Iris pigment epithelial cell (primary cell): ENCODE measurements around the gene HTR2B.
"Not testable (repeated sequence)": the region's sequence is repeated elsewhere in the genome, so short reads cannot be mapped to it uniquely, and the experiment has no call there.

Experiments
- DNase-seq: peaks from one replicate; pipeline ENCODE4 v3.0.0-alpha.2; 2011; ENCODE audit warnings: low read depth

Gene HTR2B

GRCh38 chr2:231124838-231125568, at the start of gene HTR2B:
Gene HTR2B (minus strand): TSS chr2:231125042. CDS start chr2:231123764, 1,278 bp downstream.
- DNase-seq, result peak; percentile 55

GRCh38 chr2:231174211-231174651, 49.4 kb upstream of the HTR2B start:
- no peak for DNase-seq

- DNase-seq, result peak; percentile 65
Observed at GRCh38 chr2:231172025-231172424, 47.2 kb upstream of the HTR2B start.

GRCh38 chr2:231170055-231170454, 45.2 kb upstream of the HTR2B start:
- DNase-seq, result no peak

GRCh38 chr2:231169488-231169887, 44.6 kb upstream of the HTR2B start:
- no peak for DNase-seq

GRCh38 chr2:231168460-231169139, 43.8 kb upstream of the HTR2B start:
- DNase-seq, result no peak

GRCh38 chr2:231167745-231168459, 43.1 kb upstream of the HTR2B start:
- peak; percentile 66 for DNase-seq

GRCh38 chr2:231163414-231164095, 38.7 kb upstream of the HTR2B start:
- no peak for DNase-seq

- DNase-seq, result no peak
Observed at GRCh38 chr2:231163011-231163410, 38.2 kb upstream of the HTR2B start.

GRCh38 chr2:231161877-231162329, 37.1 kb upstream of the HTR2B start:
- DNase-seq, result peak; percentile 97

- no peak for DNase-seq
Observed at GRCh38 chr2:231161252-231161839, 36.5 kb upstream of the HTR2B start.

GRCh38 chr2:231160701-231161100, 35.9 kb upstream of the HTR2B start:
- no peak for DNase-seq

- DNase-seq, result no peak
Observed at GRCh38 chr2:231159306-231159705, 34.5 kb upstream of the HTR2B start.

- DNase-seq, result peak; percentile 82
Observed at GRCh38 chr2:231152800-231153557, 28.1 kb upstream of the HTR2B start.

- no peak for DNase-seq
Observed at GRCh38 chr2:231146665-231147064, 21.8 kb upstream of the HTR2B start.

GRCh38 chr2:231144896-231145295, 20.1 kb upstream of the HTR2B start:
- DNase-seq, result no peak

- not testable (repeated sequence) for DNase-seq
Observed at GRCh38 chr2:231140808-231141207, 16.0 kb upstream of the HTR2B start.

GRCh38 chr2:231139796-231140195, 15.0 kb upstream of the HTR2B start:
- DNase-seq, result no peak

- DNase-seq, result peak; percentile 86
Observed at GRCh38 chr2:231138699-231139098, 13.9 kb upstream of the HTR2B start.

- DNase-seq, result no peak
Observed at GRCh38 chr2:231134910-231135655, 10.2 kb upstream of the HTR2B start.
